Retinal pigment epithelial cell (primary cell): ENCODE results near the gene GDA.

Experiments used
- DNase-seq: peaks from one replicate; pipeline ENCODE4 v3.0.0-alpha.2; 2010; ENCODE audit warnings: low read depth
- H3K4me3 ChIP-seq: 2 replicates; pipeline ENCODE4 v1.5.1; 2011; ENCODE audit warnings: mild to moderate bottlenecking, low read length, control low read depth, moderate library complexity
- TF ChIP-seq, protein P1 (sequence below): conservative IDR thresholded peaks from 2 replicates; pipeline ENCODE4 v1.5.1; 2011; ENCODE audit warnings: low read depth, low read length, control low read depth, inconsistent platforms

The GDA gene

DNA sequence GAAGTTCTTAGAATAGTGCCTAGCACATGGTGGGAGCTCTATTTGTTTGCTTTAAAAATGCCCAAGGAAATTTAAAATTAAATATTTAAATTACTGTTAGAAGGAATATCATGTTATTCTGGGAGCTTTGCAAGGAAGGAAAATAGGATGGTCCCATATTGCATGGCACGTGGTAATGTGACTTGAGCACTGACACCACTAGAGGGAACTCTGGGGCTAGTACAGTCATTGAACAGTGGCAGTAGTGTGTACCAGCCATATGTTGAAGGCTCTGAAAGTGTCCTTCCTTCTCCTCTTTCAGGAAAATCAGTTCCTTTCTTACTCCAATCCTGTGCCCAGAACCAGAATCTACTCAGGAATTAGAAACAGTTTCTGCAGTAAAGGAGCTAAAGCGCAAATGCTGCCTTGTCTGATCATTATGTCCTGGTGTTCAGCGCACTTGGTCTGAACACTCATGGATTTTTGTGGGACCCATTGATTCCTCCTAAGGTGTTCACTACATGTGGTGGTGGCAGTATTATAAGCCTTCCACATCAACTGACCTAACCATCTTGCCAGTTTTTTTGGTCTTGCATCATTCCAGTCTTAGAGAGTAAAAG lies 54.1 kb downstream of the GDA start:
- DNase-seq = no peak

DNA sequence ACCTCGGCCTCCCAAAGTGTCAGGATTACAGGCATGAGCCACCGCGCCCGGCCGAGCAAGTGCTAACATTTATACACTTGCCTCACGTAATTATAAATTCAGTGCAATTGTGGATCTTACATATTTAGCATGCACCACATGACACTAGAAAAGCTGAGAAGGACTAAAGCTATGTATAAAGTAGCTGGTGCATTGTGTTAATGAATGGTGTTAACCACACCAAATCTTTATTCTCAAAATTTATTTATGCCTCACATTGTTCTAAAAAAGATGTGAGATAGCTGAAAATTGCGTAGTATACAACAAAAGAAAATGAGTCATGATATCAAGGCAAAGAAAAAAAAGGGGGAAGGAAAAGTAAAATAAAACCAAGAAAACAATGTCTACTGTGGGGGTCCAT lies 54.8 kb downstream of the GDA start:
- TF ChIP-seq, protein P1, sequence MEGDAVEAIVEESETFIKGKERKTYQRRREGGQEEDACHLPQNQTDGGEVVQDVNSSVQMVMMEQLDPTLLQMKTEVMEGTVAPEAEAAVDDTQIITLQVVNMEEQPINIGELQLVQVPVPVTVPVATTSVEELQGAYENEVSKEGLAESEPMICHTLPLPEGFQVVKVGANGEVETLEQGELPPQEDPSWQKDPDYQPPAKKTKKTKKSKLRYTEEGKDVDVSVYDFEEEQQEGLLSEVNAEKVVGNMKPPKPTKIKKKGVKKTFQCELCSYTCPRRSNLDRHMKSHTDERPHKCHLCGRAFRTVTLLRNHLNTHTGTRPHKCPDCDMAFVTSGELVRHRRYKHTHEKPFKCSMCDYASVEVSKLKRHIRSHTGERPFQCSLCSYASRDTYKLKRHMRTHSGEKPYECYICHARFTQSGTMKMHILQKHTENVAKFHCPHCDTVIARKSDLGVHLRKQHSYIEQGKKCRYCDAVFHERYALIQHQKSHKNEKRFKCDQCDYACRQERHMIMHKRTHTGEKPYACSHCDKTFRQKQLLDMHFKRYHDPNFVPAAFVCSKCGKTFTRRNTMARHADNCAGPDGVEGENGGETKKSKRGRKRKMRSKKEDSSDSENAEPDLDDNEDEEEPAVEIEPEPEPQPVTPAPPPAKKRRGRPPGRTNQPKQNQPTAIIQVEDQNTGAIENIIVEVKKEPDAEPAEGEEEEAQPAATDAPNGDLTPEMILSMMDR = no peak
- no peak for DNase-seq
- H3K4me3 ChIP-seq = no peak overlapping the region

More for the DNA sequence above, 54.1 kb downstream of the GDA start:
- TF ChIP-seq, protein P1 = peak; percentile 74
- H3K4me3 ChIP-seq = no peak overlapping the region

DNA sequence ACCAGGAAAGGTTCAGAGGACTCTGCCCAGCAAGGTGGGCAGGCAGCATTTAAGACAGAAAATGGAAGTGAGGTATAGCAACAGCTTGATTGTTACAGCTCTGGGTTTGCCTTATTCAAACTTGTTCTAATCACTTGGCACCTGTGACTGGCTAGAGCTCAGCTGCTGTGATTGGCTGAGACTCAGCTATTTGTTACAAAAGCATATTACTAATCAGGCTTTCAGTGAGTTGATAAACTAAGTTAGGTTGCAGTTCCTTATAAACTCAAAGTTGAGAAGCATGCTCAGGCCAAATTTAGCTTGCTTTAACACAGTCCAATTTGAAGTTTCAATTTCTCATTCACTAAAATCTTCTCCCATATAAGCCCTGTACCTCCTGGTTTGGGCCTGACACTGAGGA lies 56.3 kb downstream of the GDA start:
- DNase-seq = no peak
- TF ChIP-seq, protein P1 = no peak

DNA sequence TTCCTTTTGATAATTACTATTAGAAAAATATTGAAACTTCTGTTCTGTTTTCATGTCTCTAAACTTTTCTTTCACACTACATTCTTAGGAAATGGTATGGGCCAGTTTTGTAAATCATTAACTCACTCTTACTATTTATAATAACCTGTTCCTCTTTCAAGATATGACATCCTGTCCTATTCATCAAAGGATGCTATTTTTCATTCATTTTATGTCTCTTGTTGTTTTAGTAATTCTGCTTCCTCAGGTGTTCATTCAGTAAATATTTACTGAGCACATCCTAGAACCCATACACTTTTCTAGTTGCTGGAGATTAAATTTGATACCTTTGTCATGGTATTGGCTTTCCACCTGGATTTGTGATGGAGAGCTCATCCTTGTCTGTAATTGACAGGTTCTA lies 58.0 kb downstream of the GDA start:
- H3K4me3 ChIP-seq = no peak overlapping the region
- no peak for DNase-seq
- TF ChIP-seq, protein P1 = no peak

More for the DNA sequence above, 56.3 kb downstream of the GDA start:
- H3K4me3 ChIP-seq = no peak overlapping the region

DNA sequence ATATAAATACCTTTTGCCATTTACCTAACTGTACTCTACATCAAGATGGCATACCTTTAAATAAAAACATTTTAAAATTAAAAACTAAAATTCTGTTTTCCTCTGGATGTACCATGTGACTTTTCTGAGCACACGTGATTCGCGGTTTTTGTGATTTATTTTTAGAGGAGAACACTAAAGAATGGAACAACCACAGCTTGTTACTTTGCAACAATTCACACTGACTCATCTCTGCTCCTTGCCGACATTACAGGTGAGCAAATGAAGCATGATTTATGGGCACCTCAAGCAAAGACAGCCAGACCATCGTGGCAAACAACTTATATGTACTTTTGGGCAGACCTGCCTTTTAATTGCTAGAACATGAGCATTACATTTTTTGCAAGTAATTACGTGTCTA lies 61.3 kb downstream of the GDA start:
- TF ChIP-seq, protein P1 = no peak
- no peak overlapping the region for H3K4me3 ChIP-seq
- no peak for DNase-seq

DNA sequence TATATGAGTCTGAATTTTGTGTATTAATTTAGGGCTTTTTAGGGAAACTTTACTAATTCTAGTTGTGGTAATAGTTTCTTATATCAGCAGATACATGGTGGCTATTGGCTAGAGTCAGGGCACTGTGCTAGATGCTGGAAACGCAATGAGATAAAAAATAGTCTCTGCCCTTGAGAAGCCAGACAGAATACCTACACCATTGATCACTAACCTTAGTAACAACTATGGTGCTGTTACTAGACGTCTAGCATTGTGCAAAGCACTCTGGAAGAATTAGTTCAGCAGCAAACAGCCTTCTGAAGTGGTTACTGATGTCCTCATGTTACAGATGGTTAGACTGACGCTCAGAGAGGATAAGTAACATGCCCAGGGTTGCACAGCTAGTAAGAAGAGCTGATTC lies 61.8 kb downstream of the GDA start:
- H3K4me3 ChIP-seq = no peak overlapping the region
- TF ChIP-seq, protein P1 = no peak
- no peak for DNase-seq

DNA sequence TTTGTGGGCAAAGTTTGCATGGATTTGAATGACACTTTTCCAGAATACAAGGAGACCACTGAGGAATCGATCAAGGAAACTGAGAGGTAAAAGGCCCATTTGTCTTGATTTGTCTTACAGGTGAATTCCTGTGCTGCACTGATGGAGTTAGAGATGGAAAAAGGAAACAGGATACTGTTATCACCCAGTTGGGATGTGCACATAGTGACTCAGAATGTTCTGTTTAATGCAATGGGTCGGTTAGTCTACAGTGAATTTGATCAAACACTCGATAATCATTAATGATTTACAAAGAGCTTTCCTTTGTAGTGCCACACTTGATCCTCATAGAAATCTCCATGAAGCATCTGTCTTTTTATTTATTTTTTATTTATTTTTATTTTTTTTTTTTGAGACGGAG lies 64.7 kb downstream of the GDA start:
- TF ChIP-seq, protein P1 = no peak
- no peak for DNase-seq
- no peak overlapping the region for H3K4me3 ChIP-seq
